Measurements from ENCODE around the gene ETV6.

- TF ChIP-seq EZH2phosphoT487 (IDR thresholded peaks at IDR 0.05; ENCODE audit: borderline replicate concordance) (no peak), CTCF (IDR thresholded peaks at IDR 0.05 in 2 of 3, conservative IDR thresholded peaks at IDR 0.05 in 1 of 3; ENCODE audit: borderline replicate concordance in 1 of 3, insufficient read depth in 1 of 3, low read depth in 2 of 3, low read length in 2 of 3) (no peak), EZH2 (IDR thresholded peaks at IDR 0.05) (no peak), POLR2AphosphoS5 (IDR thresholded peaks at IDR 0.05; ENCODE audit: low read depth, low read length) (no peak), POLR2A (IDR thresholded peaks at IDR 0.05; ENCODE audit: borderline replicate concordance, extremely low read depth, insufficient read depth, insufficient read length) (no peak), FOSL1 (IDR thresholded peaks at IDR 0.05; ENCODE audit: low read depth) (no peak), JUND (IDR thresholded peaks at IDR 0.05) (no peak), ZNF274 (IDR thresholded peaks at IDR 0.05; ENCODE audit: low read depth, low read length) (no peak), TCF7L2 (IDR thresholded peaks at IDR 0.05; ENCODE audit: borderline replicate concordance, extremely low read depth, insufficient read depth, insufficient read length) (no peak)
Measured at GRCh38 chr12:11804130-11804529, 154.7 kb downstream of the ETV6 start.
